ENCODE data around the gene MPPED2. TPM values are rescaled to one million over a fixed set of nuclear protein-coding genes. Genes with fewer than 3 reads are reported as not detected.
A peak's percentile ranks its signal among the peaks of the same experiment; 100 is the strongest.

The MPPED2 gene
- total RNA-seq, 1 donor from 2014 or later = 13.7 TPM

DNA sequence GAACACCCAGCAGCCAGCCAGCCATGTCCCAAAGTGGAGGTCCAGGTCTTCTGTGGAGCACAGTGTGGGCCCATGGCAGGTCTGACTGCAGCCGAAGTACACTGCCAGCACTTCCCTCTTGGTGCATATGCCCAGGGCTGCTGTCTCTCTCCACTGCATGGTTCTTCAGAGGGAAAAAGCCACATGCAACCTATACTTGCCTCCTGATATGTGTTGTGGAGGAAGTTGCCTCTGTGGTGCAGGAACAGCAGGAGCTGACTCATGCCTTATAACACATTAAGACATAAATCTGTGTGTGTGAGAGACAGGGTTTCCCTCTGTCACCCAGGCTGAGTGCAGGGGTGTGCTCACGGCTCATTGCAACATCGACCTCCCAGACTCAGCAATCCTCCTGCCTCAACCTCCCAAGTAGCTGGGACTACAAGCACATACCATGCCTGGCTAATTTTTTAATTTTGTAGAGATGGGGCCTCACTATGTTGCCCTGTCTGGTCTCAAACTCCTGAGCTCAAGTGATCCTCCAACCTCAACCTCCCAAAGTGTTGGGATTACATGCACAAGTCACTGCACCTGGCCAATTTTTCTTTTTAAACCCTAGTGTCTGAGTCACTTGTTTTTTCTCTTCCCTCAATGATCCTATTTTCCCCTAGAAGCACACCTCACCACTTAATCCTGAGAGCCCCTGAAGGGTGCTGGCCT, 98.8 kb downstream of the MPPED2 start:
- peak; percentile 35 for DNase-seq (ENCODE audit: low spot score)

DNA sequence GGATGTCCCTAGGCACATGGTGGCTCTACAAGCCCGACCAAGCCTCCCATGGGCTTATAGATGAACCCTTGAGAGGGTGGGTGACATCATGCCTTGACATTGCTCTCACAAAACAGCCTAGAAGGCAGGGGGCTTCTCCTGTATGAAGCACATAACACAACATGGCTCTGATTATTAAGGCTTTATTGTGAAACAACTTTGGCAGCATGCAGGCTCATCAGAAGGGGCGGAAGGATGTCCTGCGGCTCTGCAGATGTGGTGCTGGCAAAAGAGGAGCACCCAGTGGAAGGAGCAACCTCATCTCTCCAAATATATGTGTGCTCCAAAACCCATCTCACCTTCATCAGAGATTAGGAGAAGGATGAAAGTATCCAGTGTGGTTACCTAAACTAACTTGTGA, 100.4 kb downstream of the MPPED2 start:
- DNase-seq (ENCODE audit: low spot score) = no peak

GRCh38 chr11:30485222-30485621, 100.9 kb downstream of the MPPED2 start:
- no peak for DNase-seq (ENCODE audit: low spot score)

GRCh38 chr11:30483056-30483455, 103.1 kb downstream of the MPPED2 start:
- no peak for DNase-seq (ENCODE audit: low spot score)

DNA sequence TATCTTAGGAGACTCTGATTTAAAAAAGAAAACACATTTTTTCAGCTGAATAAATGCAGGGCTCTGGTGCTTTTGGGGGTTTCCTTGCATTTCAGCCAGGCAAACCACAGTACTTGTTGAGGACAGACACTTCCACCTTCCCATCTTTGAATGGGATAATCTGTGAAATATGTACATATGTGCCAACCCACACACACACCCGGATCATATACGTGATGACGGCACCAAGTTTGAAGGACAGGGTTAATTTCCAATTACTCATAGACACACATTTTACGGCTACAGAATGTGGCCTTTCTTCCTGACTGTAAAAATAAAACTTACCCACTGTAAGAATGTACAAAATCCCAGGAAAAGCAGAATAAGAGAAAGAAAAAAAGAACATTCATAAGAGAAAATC, 104.4 kb downstream of the MPPED2 start:
- DNase-seq (ENCODE audit: low spot score) = no peak

DNA sequence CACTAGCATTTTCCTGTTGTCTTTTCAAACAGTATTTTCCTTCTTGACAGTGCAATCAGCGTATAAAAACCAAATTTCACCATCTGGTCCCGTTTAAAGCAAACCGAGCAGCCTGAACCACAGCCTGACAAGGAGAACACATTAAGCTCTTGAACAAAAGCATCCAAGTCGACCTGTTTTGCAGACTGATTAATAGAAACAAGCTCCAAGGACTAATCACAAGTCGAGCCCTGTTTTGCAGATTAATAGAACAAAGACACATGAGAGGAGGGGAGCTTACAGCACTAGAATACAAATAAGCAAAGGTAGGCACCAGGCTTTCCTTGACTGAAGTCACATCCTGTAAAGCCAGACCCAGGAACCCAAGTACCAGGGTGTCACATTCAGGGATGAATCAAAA, 104.8 kb downstream of the MPPED2 start:
- no peak for DNase-seq (ENCODE audit: low spot score)

- DNase-seq (ENCODE audit: low spot score) = no peak
Observed at GRCh38 chr11:30479899-30480298, 106.3 kb downstream of the MPPED2 start.

DNA sequence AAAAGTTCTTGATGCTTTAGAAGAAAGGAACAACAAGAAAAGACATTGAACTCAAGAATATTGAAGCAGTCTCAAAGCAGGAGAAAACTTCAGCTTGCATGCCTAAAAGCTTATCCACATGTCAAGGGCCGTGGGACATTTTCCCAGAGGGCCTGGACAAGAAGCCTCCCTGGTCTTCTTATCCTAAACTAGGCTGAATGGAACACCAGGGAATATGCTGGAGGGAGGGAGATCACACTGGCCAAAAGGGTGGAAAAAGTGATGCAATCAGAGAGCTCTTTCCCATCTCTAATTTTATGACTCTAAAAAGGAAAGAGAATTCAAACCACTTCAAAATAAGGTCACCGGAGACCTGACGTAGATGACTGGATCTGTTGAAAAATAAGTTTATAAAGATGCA, 107.2 kb downstream of the MPPED2 start:
- DNase-seq (ENCODE audit: low spot score) = peak; percentile 42

DNA sequence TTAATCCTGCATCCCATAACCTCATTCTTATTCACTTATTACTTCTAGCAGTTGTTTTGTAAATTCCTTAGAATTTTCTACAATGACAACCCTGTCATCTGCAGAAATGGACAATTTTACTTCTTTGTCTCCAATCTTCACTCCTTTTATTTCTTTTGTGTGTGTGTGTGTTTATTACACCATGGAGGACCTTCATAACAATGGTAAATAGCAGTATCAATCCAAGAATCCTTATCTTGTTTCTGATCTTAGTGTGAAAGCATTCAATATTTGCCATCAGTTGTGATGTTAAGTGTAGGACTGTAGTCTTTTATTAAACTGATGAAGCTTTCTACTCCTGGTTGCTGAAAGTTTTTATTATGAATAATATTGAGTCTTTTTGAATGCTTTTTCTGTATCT, 109.1 kb downstream of the MPPED2 start:
- DNase-seq (ENCODE audit: low spot score) = no peak

GRCh38 chr11:30474151-30474954, 111.8 kb downstream of the MPPED2 start:
- DNase-seq (ENCODE audit: low spot score) = no peak

DNA sequence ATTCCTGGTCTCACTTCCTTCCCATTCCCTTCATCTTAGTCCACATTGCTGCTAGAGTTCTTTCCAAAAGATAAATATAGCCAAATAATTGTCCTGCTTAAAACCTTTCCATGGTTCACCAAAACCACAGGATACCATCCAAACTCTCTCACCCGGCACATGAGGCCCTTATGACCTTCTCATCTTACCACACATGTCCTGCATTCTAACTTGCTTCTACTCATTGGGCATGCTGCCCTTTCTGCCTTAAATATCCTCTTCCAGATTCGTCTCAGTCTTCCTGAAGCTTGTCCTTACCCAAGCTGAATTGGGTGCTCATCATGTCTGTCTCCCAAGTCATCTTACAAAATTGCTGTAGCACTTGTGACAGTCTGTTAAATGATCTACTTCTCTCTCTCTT, 114.9 kb downstream of the MPPED2 start:
- no peak for DNase-seq (ENCODE audit: low spot score)

DNA sequence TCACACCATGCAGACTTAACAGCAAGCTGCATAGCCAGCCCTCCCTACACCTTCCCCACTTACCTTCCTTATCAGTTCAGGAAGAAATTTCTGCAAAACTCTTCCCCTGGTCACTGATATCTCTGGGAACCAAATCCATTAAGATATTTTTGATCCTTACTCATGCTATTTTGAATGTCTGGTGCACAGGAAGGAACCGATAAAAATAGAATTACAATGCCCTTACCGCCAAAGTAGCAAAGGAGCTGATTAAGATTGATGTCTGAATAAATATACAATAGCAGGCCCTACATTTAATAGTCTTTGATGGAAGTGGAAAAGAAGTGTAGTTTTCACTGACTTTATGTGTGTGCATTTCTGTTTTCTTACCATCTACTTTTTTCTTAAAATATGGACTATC, 117.3 kb downstream of the MPPED2 start:
- no peak for DNase-seq (ENCODE audit: low spot score)

GRCh38 chr11:30467176-30467575, 119.0 kb downstream of the MPPED2 start:
- DNase-seq (ENCODE audit: low spot score) = no peak

GRCh38 chr11:30465623-30466022, 120.5 kb downstream of the MPPED2 start:
- no peak for DNase-seq (ENCODE audit: low spot score)

- DNase-seq (ENCODE audit: low spot score) = no peak
Observed at GRCh38 chr11:30465192-30465591, 121.0 kb downstream of the MPPED2 start.

- no peak for DNase-seq (ENCODE audit: low spot score)
Observed at GRCh38 chr11:30463266-30463665, 122.9 kb downstream of the MPPED2 start.

- no peak for DNase-seq (ENCODE audit: low spot score)
Observed at GRCh38 chr11:30462421-30462820, 123.7 kb downstream of the MPPED2 start.

DNA sequence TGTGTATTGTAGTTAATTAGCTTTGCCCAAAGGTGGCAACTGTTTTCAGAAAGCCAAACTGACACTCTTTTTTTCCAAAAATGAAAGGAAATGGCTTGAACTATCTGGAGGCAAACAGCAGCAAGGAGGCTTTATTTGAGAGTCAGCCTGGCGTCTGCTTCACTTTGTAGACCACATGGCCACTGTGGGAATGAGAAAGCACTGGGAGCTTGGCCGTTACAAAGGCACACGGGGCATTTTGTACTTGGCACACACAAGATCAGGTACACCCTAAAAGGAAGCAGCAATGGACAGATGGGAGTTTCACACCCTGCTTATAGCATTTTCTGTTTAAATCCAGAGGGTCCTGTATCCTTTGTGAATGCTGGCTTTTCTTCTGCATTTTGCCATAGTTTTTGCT, 126.3 kb downstream of the MPPED2 start:
- DNase-seq (ENCODE audit: low spot score) = no peak

- DNase-seq (ENCODE audit: low spot score) = no peak
Observed at GRCh38 chr11:30459306-30459705, 126.8 kb downstream of the MPPED2 start.

DNA sequence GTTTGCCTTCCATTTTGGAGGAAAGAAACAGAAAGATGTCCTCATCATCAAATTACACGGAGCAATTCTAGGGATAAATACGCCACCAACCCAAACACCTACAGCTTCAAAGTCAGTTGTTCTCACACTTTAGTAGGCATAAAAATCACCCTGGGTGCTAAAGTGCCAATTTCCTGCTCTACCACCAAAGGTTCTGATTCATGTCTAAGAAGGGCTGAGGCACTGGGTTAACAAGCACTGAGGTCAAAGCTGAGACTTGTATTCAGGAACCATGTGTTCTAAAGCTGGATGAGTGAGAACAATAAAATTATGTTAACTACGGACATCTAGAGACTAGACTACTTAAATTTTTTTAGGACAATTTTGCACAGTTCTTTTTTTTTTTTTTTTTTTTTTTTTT, 127.6 kb downstream of the MPPED2 start:
- no peak for DNase-seq (ENCODE audit: low spot score)

GRCh38 chr11:30457087-30457486, 129.1 kb downstream of the MPPED2 start:
- DNase-seq (ENCODE audit: low spot score) = no peak

GRCh38 chr11:30455025-30455424, 131.1 kb downstream of the MPPED2 start:
- no peak for DNase-seq (ENCODE audit: low spot score)

GRCh38 chr11:30454541-30454940, 131.6 kb downstream of the MPPED2 start:
- no peak for DNase-seq (ENCODE audit: low spot score)

Measured in umbilical cord (tissue), 2 donors.